Activated CD8-positive, alpha-beta T cell treated with anti-CD3 and anti-CD28 coated beads, Interleukin-2, amount 10 ng/mL, durations not matched to agents 7 days and 5 days (primary cell): ENCODE results near the gene SLC39A11. TPM values are rescaled to one million over a fixed set of nuclear protein-coding genes. Genes with fewer than 3 reads are reported as not detected.

Experiments
- ATAC-seq: fragments of 150-1000 bp; cut with Tn5 transposase; one replicate; pipeline ENCODE4 v1.10.0; 2021; ENCODE audit warnings: moderate library complexity
- CTCF ChIA-PET: fragments of 350-600 bp; sonication (Branson Sonifier 250); formaldehyde crosslinking; loops from one replicate; lab custom pipeline; 2021; ENCODE audit warnings: antibody characterized with exemption; lab: Charles Lee
- POLR2A ChIA-PET: fragments of 350-600 bp; sonication (Branson Sonifier 250); formaldehyde crosslinking; loops from one replicate; lab custom pipeline; 2021; ENCODE audit warnings: antibody characterized with exemption; lab: Charles Lee
- DNase-seq: peaks from one replicate; pipeline ENCODE4 v3.0.0-alpha.2; 2020
- H3K27ac Mint-ChIP-seq: one replicate; pipeline ENCODE4 v1.8.0; 2021; ENCODE audit warnings: mild to moderate bottlenecking, mixed read lengths
- H3K27me3 Mint-ChIP-seq: one replicate; pipeline ENCODE4 v1.8.0; 2021; ENCODE audit warnings: low read depth, mixed read lengths
- H3K36me3 Mint-ChIP-seq: one replicate; pipeline ENCODE4 v1.8.0; 2021; ENCODE audit warnings: low read depth, mixed read lengths
- H3K4me1 Mint-ChIP-seq: one replicate; pipeline ENCODE4 v1.8.0; 2021; ENCODE audit warnings: low read depth, mixed read lengths
- H3K4me3 Mint-ChIP-seq: one replicate; pipeline ENCODE4 v1.8.0; 2021; ENCODE audit warnings: mild to moderate bottlenecking, mixed read lengths
- H3K9me3 Mint-ChIP-seq: one replicate; pipeline ENCODE4 v1.8.0; 2022; ENCODE audit warnings: mixed read lengths; ENCODE audit not compliant: insufficient read depth
- total RNA-seq, 2 experiments: library from RNA; stranded (reverse); gene quantifications; one replicate each; pipeline ENCODE4 v1.2.3, GENCODE V29; 2021

SLC39A11 gene
- total RNA-seq, 2 experiments from 2014 or later, result 20.2 to 20.5 TPM

DNA sequence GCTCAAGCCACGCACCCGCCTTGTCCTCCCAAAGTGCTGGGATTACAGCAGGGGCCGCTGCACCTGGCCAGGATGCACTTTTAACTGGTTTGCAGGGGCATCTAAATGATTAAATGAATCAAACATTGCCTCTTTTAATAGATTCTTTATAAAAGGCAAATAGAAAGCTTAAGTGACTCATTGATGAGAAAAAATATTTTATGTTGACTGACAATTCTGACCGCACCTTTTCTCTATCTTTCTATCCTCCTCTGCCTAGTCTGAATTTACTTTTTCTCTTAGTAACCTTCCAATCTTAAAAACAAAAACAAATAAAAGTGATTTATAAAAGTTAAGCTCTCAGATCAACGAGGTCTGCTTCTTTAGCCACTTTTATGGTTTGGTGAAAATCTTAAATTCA lies 35.3 kb downstream of the SLC39A11 start:
- Mint-ChIP-seq H3K36me3 (no peaks in the 10 kb centered on the region), H3K27me3 (no peaks in the 10 kb centered on the region), H3K9me3 (no peaks in the 10 kb centered on the region), H3K4me1 (no peaks in the 10 kb centered on the region), H3K4me3 (no peak overlapping the region), H3K27ac (no peak overlapping the region)
- ATAC-seq (no peak), DNase-seq (no peak)
- POLR2A ChIA-PET, result no interaction called here
- CTCF ChIA-PET, result no interaction called here

DNA sequence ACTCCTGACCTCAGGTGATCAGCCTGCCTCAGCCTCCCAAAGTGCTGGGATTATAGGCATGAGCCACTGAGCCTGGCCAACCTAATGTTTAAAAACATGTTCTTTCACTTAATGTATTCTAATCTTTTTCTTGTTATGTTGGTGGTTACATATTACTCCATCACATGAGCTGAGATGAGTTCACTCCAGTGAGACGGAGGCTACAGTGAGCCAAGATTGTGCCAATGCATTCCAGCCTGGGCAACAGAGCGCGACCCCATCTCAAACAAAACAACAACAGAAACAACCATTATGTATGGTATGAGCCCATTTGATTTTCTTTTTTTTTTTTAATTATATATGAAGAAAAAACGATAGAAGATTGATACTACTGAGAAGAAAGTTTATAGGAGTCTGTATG lies 39.6 kb downstream of the SLC39A11 start:
- H3K27me3 Mint-ChIP-seq, result no peaks in the 10 kb centered on the region
- no peak overlapping the region for H3K4me3 Mint-ChIP-seq
- ChIA-PET CTCF (no interaction called here), POLR2A (no interaction called here)
- no peaks in the 10 kb centered on the region for H3K4me1 Mint-ChIP-seq
- no peak overlapping the region for H3K27ac Mint-ChIP-seq
- no peak for DNase-seq
- no peak for ATAC-seq
- no peaks in the 10 kb centered on the region for H3K9me3 Mint-ChIP-seq
- H3K36me3 Mint-ChIP-seq, result peaks cover 10% of the 10 kb centered on the region

DNA sequence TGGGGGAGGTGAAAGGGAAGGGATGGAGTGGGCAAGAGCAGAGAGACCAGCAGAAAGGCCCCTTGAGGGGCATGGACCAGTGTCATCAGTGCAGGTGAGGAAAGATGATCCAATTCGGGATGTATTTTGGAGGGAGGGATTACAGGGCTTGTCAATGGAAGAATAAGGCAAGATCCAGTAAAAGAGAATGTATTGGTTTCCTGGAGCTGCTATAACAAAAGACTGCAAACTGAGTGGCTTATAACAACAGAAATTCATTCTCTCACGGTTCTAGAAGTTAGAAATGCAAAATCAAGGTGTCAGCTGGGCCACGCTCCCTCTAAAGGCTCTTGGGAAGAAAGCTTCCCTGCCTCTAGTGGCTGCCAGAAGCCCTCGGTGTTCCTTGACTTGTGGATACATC lies 41.7 kb downstream of the SLC39A11 start:
- Mint-ChIP-seq H3K9me3 (no peaks in the 10 kb centered on the region), H3K36me3 (peaks cover 10% of the 10 kb centered on the region), H3K4me1 (no peaks in the 10 kb centered on the region), H3K27ac (no peak overlapping the region), H3K27me3 (no peaks in the 10 kb centered on the region), H3K4me3 (no peak overlapping the region)
- CTCF ChIA-PET, result no interaction called here
- POLR2A ChIA-PET, result no interaction called here
- DNase-seq (no peak), ATAC-seq (no peak)

DNA sequence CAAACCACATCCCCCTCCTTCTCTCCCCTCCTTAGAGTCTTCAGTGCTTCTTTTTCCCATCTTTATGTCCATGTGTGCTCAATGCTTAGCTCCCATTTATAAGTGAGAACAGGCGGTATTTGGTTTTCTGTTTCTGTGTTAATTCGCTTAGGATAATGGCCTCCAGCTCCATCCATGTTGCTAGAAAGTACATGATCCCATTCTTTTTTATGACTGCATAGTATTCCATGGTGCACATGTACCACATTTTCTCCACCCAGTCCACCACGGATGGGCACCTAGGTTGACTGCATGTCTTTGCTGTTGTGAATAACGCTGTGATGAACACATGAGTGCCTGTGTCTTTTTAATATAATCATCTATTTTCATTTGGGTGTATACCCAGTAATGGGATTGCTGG lies 44.3 kb downstream of the SLC39A11 start:
- Mint-ChIP-seq H3K4me1 (no peaks in the 10 kb centered on the region), H3K36me3 (peaks cover 10% of the 10 kb centered on the region), H3K9me3 (no peaks in the 10 kb centered on the region), H3K27ac (no peak overlapping the region), H3K27me3 (no peaks in the 10 kb centered on the region), H3K4me3 (no peak overlapping the region)
- CTCF ChIA-PET, result no interaction called here
- POLR2A ChIA-PET, result no interaction called here
- ATAC-seq (no peak), DNase-seq (no peak)

DNA sequence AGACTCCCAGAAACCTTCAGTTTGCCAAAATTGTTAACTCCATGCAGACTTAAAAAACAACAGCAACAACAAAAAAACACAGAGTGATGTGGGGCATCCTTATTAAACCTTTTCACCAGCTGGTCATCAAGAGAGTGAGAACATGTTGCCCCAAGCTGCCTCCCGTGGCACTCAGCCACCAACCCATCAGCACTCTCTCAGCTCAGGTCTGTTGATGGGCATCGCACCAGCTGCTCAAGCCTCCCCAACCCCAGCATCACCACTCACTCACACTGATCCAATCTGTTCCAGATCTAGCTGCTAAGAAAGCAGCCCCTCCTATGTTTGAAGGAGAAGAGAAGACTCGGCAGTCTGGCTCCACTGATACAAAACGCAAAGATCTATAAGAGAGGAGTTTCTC lies 46.8 kb downstream of the SLC39A11 start:
- no peak overlapping the region for H3K4me3 Mint-ChIP-seq
- no peak for DNase-seq
- ATAC-seq, result no peak
- no peak overlapping the region for H3K27ac Mint-ChIP-seq
- no peaks in the 10 kb centered on the region for H3K4me1 Mint-ChIP-seq
- peaks cover 11% of the 10 kb centered on the region for H3K36me3 Mint-ChIP-seq
- peaks cover 5% of the 10 kb centered on the region for H3K9me3 Mint-ChIP-seq
- no peaks in the 10 kb centered on the region for H3K27me3 Mint-ChIP-seq
- POLR2A ChIA-PET, result no interaction called here
- CTCF ChIA-PET, result no interaction called here

DNA sequence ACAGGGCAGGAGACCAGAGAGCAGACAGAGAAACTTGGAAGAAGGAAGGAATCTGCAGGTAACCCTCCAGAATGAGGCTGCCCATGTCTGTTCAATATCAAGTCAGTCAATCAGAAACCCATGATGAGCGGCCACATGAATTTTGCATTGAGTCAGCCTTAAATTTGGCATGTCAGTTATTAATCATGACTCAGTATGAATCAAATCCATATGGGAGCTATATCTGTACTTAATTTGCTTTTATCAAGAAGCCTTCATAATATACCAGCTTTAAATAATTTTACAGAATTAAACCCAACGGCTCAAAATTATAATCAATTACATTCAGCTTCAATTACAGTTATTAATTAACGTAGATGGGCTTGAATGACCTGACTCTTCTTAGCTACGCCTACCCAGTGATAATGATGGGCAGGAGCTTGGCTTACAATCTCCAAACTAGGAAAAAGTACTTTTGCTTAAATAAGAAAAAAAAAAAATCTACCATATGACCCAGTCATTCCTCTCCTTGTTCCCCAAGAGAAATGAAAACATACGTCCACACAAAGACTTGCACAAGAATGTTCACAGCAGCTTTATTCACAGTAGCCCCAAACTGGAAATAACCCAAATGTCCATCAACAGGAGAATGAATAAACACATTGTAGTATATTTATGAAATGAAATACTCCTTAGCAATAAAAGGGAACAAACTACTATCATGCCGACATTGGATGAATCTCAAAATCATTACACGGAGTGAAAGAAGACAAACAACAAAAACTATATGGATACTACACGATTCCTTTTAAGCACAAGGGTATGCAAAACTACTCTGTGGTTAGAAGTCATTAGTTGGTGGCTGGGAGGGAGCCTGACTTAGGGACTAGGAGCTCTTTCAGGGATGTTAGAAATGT lies 48.6 kb downstream of the SLC39A11 start:
- DNase-seq (no peak), ATAC-seq (no peak)
- H3K9me3 Mint-ChIP-seq, result peaks cover 5% of the 10 kb centered on the region
- H3K27me3 Mint-ChIP-seq, result no peaks in the 10 kb centered on the region
- no peaks in the 10 kb centered on the region for H3K4me1 Mint-ChIP-seq
- POLR2A ChIA-PET, result no interaction called here
- no peak overlapping the region for H3K27ac Mint-ChIP-seq
- H3K36me3 Mint-ChIP-seq, result peaks cover 8% of the 10 kb centered on the region
- H3K4me3 Mint-ChIP-seq, result no peak overlapping the region
- CTCF ChIA-PET, result no interaction called here

DNA sequence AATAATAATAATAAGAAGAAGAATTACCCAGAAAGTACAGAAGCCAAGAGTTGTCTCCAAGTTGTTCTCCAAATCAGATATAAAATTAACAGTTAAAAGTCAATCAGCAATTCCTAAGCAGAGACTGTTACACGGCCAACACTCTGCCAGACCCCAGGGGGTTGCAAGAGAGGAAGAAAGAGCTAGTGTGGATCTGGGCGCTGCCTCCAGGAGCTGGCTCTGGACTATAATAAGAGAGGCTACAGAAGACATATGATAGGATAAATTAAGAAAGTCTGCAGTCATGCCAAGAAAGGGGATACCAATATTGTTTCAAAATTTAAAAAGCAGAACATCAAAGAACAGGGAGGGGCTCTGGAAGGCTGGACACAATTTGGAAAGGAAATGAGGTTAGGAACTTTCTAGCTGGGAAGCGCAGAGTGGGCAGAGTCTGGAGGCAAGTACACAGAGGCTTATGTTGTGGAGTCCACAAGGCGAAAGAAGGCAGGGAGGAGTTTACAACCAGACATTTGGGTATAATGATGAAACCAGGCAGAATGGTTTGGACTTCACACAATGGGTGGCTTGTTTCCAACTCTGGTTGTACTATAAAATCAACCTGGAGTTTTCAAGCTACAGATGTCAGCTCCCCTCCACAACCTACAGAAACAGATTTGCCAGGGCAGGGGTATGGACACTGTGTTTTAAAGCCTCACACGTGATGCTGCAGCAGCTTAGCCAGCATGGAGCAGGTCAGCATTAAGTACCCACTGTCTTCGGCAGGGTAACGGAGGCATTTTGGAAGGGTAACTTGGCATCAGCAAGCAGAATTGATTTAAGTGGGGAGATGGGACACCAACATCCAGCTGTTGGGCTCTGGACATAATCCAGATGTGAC lies 49.4 kb downstream of the SLC39A11 start:
- POLR2A ChIA-PET, result no interaction called here
- Mint-ChIP-seq H3K4me1 (no peaks in the 10 kb centered on the region), H3K9me3 (peaks cover 5% of the 10 kb centered on the region), H3K27ac (no peak overlapping the region), H3K4me3 (no peak overlapping the region), H3K27me3 (no peaks in the 10 kb centered on the region), H3K36me3 (peaks cover 7% of the 10 kb centered on the region)
- no peak for DNase-seq
- CTCF ChIA-PET, result no interaction called here
- ATAC-seq, result no peak

DNA sequence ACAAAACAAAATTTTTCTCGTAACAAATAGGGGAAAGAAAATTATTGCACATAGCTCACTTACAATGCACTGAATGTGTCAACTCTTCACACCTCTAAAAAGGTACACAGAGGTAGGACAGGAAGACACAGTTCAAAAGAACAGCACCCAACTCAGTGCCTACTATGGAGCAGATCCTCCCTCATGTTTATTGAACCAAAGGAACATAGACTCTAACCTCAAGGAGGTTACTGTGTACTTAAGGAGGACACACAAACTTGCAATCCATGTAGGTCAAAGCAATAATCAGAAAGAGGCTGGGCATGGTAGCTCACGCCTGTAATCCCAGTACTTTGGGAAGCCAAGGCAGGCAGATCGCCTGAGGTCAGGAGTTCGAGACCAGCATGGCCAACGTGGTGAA lies 50.3 kb downstream of the SLC39A11 start:
- ATAC-seq (no peak), DNase-seq (no peak)
- ChIA-PET CTCF (interaction anchor here (0.7 kb wide), 1 partner anchor 562 kb away, joined by 3 read pairs; no protein-coding TSS in a partner anchor), POLR2A (no interaction called here)
- Mint-ChIP-seq H3K36me3 (peaks cover 5% of the 10 kb centered on the region), H3K9me3 (peaks cover 5% of the 10 kb centered on the region), H3K4me1 (no peaks in the 10 kb centered on the region), H3K4me3 (no peak overlapping the region), H3K27me3 (no peaks in the 10 kb centered on the region), H3K27ac (no peak overlapping the region)

DNA sequence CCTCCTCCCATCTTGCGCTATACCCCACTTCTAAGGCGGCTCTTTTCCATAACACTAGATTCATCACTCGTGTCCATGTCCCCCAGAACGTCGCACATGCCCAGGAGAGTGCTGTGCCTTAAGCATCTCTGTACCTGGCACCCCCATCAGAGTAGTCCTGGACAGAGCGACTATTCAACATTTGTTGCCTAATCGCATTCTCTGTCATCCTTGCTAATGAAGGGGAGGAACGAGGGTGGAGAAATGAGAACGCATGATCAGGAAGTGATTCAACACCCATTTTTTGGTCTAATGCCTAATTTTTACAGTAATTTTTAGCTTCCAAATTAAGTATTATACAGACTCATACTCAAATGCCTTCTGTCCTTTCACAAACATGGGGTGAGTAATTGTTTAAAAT lies 53.2 kb downstream of the SLC39A11 start:
- CTCF ChIA-PET, result interaction anchor here (1.3 kb wide), 1 partner anchor 482 kb away, joined by 3 read pairs; no protein-coding TSS in a partner anchor
- Mint-ChIP-seq H3K27me3 (no peaks in the 10 kb centered on the region), H3K4me1 (no peaks in the 10 kb centered on the region), H3K36me3 (peaks cover 5% of the 10 kb centered on the region), H3K4me3 (no peak overlapping the region), H3K9me3 (peaks cover 5% of the 10 kb centered on the region), H3K27ac (no peak overlapping the region)
- POLR2A ChIA-PET, result no interaction called here
- no peak for ATAC-seq
- no peak for DNase-seq

DNA sequence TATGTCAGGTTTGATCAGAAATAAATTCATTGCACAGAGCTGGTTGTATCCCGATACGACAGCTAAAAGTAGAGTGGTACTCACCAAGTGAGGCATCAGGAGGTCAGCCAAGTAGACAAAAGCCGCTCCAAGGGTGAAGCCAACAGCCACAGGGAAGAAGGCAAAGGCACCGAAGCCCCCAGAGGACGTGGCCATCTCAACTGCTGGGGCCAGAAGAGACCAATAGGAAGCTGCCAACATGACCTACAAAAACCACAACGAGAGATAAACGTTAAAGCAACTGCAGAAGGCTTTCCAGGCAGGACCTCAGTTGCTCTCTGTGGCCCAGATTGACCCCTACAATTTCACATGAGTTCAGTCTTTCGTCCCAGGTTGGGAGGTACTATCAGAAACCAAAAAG lies 61.0 kb downstream of the SLC39A11 start:
- POLR2A ChIA-PET, result no interaction called here
- ATAC-seq (no peak), DNase-seq (no peak)
- CTCF ChIA-PET, result no interaction called here
- H3K4me1 Mint-ChIP-seq, result peaks cover 3% of the 10 kb centered on the region
- H3K4me3 Mint-ChIP-seq, result no peak overlapping the region
- peaks cover 4% of the 10 kb centered on the region for H3K36me3 Mint-ChIP-seq
- H3K27ac Mint-ChIP-seq, result no peak overlapping the region
- no peaks in the 10 kb centered on the region for H3K9me3 Mint-ChIP-seq
- H3K27me3 Mint-ChIP-seq, result no peaks in the 10 kb centered on the region

DNA sequence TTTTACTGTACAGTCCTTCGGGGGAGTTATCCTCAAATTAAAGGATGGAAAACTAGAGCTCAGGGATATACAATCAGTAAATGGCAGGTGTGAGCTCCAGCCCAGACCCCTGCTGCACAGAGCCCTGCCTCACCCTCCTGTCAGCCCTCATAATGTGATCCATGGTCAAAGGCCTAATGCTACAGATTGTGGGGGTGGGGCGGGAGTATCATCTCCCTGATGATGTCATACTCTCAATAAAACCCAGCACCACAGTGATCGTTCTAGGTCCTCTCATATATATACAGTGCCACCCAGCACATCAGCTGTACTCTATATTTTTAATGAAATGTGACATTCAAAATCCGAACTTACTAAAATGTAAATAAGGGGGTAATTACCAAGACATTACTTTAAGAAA lies 61.5 kb downstream of the SLC39A11 start:
- Mint-ChIP-seq H3K27ac (no peak overlapping the region), H3K27me3 (no peaks in the 10 kb centered on the region), H3K9me3 (no peaks in the 10 kb centered on the region), H3K4me1 (peaks cover 3% of the 10 kb centered on the region), H3K36me3 (peaks cover 4% of the 10 kb centered on the region), H3K4me3 (no peak overlapping the region)
- DNase-seq (no peak), ATAC-seq (no peak)
- ChIA-PET POLR2A (no interaction called here), CTCF (no interaction called here)

DNA sequence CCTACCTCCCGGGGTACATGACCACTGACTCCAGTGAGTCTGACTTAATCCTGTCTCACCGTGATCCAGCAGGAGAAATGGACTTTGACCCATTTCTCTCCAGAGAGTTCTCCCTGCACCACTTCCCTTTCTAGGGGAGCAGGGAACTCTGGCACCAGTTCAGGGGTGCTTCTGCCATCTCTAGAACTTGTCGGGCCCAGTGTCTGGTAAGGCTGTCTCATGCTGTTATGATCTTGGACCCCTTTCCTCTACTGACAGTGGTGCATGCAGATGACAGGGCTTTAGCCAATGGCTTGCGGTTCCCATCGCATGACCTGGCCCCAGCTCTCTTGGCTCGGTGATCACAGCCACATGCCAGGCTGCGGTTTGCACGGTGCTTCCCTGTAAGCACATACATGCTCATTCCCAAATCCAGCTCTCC lies 62.0 kb downstream of the SLC39A11 start:
- ATAC-seq (no peak), DNase-seq (no peak)
- peaks cover 3% of the 10 kb centered on the region for H3K4me1 Mint-ChIP-seq
- CTCF ChIA-PET, result no interaction called here
- H3K9me3 Mint-ChIP-seq, result no peaks in the 10 kb centered on the region
- H3K27me3 Mint-ChIP-seq, result no peaks in the 10 kb centered on the region
- H3K27ac Mint-ChIP-seq, result no peak overlapping the region
- peaks cover 4% of the 10 kb centered on the region for H3K36me3 Mint-ChIP-seq
- H3K4me3 Mint-ChIP-seq, result no peak overlapping the region
- POLR2A ChIA-PET, result no interaction called here
